ENCODE measurements around the gene FSD1L. TPM values are rescaled to one million over a fixed set of nuclear protein-coding genes. Genes with fewer than 3 reads are reported as not detected.

Gene FSD1L
- total and polyA plus RNA-seq, 2 of the 13 experiments (the other 11 are each of a cell fraction or from before 2014, with no cell fraction given), result 4.1 to 5.1 TPM

DNA sequence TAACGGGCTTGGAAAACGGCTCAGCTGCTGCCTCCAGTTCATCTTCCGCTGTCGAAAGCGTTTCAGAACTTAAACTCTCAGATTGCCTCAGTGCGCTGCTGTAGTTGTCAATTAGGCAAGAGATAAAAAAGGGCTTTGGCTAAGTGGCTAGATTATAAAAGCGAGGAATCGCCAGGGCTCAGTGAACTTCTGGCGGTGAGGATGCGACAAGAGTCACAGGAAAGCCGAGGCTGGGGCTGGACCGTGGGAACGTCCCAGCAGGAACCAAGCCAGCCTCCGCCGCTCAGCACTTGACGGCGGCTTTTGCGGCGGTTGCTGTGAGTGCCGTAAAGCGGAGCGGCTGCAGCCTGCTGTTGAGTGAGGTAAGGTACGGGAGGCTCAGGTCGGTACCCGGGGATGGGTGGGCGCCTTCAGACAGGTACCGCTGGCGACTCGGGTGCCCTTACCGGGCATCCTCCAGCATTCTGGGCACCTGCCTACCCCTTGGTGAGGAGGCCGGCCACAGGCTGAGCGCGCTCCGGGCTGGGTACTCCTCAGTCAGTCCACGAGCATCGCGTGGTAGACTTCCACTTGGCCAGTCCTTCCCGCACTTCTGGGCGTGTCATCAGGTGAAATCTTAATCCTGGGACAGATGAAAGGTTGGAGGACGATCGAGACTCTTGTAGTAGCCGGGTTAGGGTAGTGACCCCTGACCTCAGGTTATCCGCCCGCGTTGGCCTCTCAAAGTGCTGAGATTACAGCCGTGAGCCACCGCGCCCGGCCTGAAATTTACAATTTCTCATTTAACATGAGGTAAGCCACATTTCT is 110.2 kb downstream of the FSD1L start, which contains the start of gene FKTN (continued):
- TF ChIP-seq, protein P1, sequence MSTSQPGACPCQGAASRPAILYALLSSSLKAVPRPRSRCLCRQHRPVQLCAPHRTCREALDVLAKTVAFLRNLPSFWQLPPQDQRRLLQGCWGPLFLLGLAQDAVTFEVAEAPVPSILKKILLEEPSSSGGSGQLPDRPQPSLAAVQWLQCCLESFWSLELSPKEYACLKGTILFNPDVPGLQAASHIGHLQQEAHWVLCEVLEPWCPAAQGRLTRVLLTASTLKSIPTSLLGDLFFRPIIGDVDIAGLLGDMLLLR (CRISPR knock-in tag; IDR thresholded peaks at IDR 0.05), result peak; percentile 44; the same call in 1 of the 2 replicates
- TF ChIP-seq ZFP1 (CRISPR knock-in tag; IDR thresholded peaks at IDR 0.05), result 0 out of 2 replicates have a peak, but pooled peaks have one; percentile 22
- peak; percentile 80 for TF ChIP-seq ZNF781 (CRISPR knock-in tag; IDR thresholded peaks at IDR 0.05; ENCODE audit: borderline replicate concordance, not compliant biosample characterization)
- TF ChIP-seq PLRG1 (conservative IDR thresholded peaks at IDR 0.05), result no peak
- TF ChIP-seq RXRA (CRISPR knock-in tag; IDR thresholded peaks at IDR 0.05), result peak; percentile 55
- TF ChIP-seq ZNF614 (CRISPR knock-in tag; IDR thresholded peaks at IDR 0.05; ENCODE audit: borderline replicate concordance), result 0 out of 2 replicates have a peak, but pooled peaks have one; percentile 50
- TF ChIP-seq KLF11 (CRISPR knock-in tag; IDR thresholded peaks at IDR 0.05), result no peak; the same call in 1 of the 2 replicates
- no peak for TF ChIP-seq ZNF605 (CRISPR knock-in tag; IDR thresholded peaks at IDR 0.05)
- no peak for TF ChIP-seq HOXA9 (CRISPR knock-in tag; IDR thresholded peaks at IDR 0.05; ENCODE audit: borderline replicate concordance)
- no peak for TF ChIP-seq EED (CRISPR knock-in tag; IDR thresholded peaks at IDR 0.05)
- peak; percentile 72; the same call in 1 of the 2 replicates for TF ChIP-seq KDM4B (CRISPR knock-in tag; IDR thresholded peaks at IDR 0.05)
- TF ChIP-seq ZNF3 (CRISPR knock-in tag; IDR thresholded peaks at IDR 0.05), result no peak
- no peak for TF ChIP-seq TOPORS (CRISPR knock-in tag; IDR thresholded peaks at IDR 0.05)
- no peak for TF ChIP-seq MTF1 (CRISPR knock-in tag; IDR thresholded peaks at IDR 0.05)
- no peak for TF ChIP-seq SNAPC2 (CRISPR knock-in tag; IDR thresholded peaks at IDR 0.05)
- TF ChIP-seq NFE2 (CRISPR knock-in tag; IDR thresholded peaks at IDR 0.05), result no peak
- peak; percentile 9; the same call in 1 of the 2 replicates for TF ChIP-seq RAD21 (CRISPR knock-in tag; IDR thresholded peaks at IDR 0.05)
- TF ChIP-seq ZFAT (CRISPR knock-in tag; conservative IDR thresholded peaks at IDR 0.05), result 0 out of 2 replicates have a peak, but pooled peaks have one; percentile 39
- TF ChIP-seq, protein P2, sequence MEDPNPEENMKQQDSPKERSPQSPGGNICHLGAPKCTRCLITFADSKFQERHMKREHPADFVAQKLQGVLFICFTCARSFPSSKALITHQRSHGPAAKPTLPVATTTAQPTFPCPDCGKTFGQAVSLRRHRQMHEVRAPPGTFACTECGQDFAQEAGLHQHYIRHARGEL (CRISPR knock-in tag; IDR thresholded peaks at IDR 0.05), result no peak
- TF ChIP-seq PAF1 (CRISPR knock-in tag; IDR thresholded peaks at IDR 0.05), result no peak
- TF ChIP-seq, protein P3, sequence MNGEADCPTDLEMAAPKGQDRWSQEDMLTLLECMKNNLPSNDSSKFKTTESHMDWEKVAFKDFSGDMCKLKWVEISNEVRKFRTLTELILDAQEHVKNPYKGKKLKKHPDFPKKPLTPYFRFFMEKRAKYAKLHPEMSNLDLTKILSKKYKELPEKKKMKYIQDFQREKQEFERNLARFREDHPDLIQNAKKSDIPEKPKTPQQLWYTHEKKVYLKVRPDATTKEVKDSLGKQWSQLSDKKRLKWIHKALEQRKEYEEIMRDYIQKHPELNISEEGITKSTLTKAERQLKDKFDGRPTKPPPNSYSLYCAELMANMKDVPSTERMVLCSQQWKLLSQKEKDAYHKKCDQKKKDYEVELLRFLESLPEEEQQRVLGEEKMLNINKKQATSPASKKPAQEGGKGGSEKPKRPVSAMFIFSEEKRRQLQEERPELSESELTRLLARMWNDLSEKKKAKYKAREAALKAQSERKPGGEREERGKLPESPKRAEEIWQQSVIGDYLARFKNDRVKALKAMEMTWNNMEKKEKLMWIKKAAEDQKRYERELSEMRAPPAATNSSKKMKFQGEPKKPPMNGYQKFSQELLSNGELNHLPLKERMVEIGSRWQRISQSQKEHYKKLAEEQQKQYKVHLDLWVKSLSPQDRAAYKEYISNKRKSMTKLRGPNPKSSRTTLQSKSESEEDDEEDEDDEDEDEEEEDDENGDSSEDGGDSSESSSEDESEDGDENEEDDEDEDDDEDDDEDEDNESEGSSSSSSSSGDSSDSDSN (CRISPR knock-in tag; IDR thresholded peaks at IDR 0.05), result peak; percentile 66
- TF ChIP-seq, protein P4, sequence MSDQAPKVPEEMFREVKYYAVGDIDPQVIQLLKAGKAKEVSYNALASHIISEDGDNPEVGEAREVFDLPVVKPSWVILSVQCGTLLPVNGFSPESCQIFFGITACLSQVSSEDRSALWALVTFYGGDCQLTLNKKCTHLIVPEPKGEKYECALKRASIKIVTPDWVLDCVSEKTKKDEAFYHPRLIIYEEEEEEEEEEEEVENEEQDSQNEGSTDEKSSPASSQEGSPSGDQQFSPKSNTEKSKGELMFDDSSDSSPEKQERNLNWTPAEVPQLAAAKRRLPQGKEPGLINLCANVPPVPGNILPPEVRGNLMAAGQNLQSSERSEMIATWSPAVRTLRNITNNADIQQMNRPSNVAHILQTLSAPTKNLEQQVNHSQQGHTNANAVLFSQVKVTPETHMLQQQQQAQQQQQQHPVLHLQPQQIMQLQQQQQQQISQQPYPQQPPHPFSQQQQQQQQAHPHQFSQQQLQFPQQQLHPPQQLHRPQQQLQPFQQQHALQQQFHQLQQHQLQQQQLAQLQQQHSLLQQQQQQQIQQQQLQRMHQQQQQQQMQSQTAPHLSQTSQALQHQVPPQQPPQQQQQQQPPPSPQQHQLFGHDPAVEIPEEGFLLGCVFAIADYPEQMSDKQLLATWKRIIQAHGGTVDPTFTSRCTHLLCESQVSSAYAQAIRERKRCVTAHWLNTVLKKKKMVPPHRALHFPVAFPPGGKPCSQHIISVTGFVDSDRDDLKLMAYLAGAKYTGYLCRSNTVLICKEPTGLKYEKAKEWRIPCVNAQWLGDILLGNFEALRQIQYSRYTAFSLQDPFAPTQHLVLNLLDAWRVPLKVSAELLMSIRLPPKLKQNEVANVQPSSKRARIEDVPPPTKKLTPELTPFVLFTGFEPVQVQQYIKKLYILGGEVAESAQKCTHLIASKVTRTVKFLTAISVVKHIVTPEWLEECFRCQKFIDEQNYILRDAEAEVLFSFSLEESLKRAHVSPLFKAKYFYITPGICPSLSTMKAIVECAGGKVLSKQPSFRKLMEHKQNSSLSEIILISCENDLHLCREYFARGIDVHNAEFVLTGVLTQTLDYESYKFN (CRISPR knock-in tag; conservative IDR thresholded peaks at IDR 0.05), result peak; percentile 22
- peak; percentile 62; the same call in 1 of the 2 replicates for TF ChIP-seq ZNF232 (CRISPR knock-in tag; IDR thresholded peaks at IDR 0.05; ENCODE audit: borderline replicate concordance)

Measured in HepG2 (cell line).